ENCODE data around the gene S100A8.
"Not testable (repeated sequence)": the region's sequence is repeated elsewhere in the genome, so short reads cannot be mapped to it uniquely, and the experiment has no call there.

The S100A8 gene

GRCh38 chr1:153360592-153361479 is 30.0 kb downstream of the S100A8 start:
- no peak for DNase-seq

- DNase-seq: no peak
These were observed 30.7 kb downstream of the S100A8 start for GRCh38 chr1:153360190-153360589.

- DNase-seq: no peak
These were observed 31.6 kb downstream of the S100A8 start for GRCh38 chr1:153359241-153359640.

- DNase-seq: no peak
These were observed 32.2 kb downstream of the S100A8 start for GRCh38 chr1:153358691-153358975.

GRCh38 chr1:153357853-153358690 is 32.8 kb downstream of the S100A8 start, which contains the start of gene S100A9:
Gene S100A9, plus strand, starts transcription at chr1:153357854. Its CDS starts 430 bp downstream, at chr1:153358284.
- no peak for DNase-seq

- DNase-seq: no peak
These were observed 33.6 kb downstream of the S100A8 start for GRCh38 chr1:153357076-153357852.

GRCh38 chr1:153356392-153357075 is 34.3 kb downstream of the S100A8 start:
- DNase-seq: no peak

GRCh38 chr1:153355445-153356071 is 35.3 kb downstream of the S100A8 start:
- peak; percentile 90 for DNase-seq

- no peak for DNase-seq
These were observed 36.2 kb downstream of the S100A8 start for GRCh38 chr1:153354515-153355193.

GRCh38 chr1:153353226-153353947 is 37.5 kb downstream of the S100A8 start:
- peak; percentile 72 for DNase-seq

GRCh38 chr1:153352523-153352922 is 38.4 kb downstream of the S100A8 start:
- DNase-seq: peak; percentile 92

- DNase-seq: no peak
These were observed 40.4 kb downstream of the S100A8 start for GRCh38 chr1:153350321-153350957.

- DNase-seq: no peak
These were observed 41.2 kb downstream of the S100A8 start for GRCh38 chr1:153349363-153350320.

GRCh38 chr1:153348511-153349362 is 42.1 kb downstream of the S100A8 start, which contains the start of gene PGLYRP4:
Gene PGLYRP4, minus strand, starts transcription at chr1:153348841. Its CDS starts 909 bp downstream, at chr1:153347932.
- DNase-seq: peak; percentile 57

- DNase-seq: no peak
These were observed 43.0 kb downstream of the S100A8 start for GRCh38 chr1:153347856-153348255.

GRCh38 chr1:153347049-153347448 is 43.8 kb downstream of the S100A8 start:
- DNase-seq: not testable (repeated sequence)

GRCh38 chr1:153346077-153346723 is 44.7 kb downstream of the S100A8 start:
- no peak for DNase-seq

Measured in NCI-H82 (cell line).